Measurements from ENCODE around the gene MAB21L1.
A peak's percentile ranks its signal among the peaks of the same experiment; 100 is the strongest.

Gene MAB21L1

DNA sequence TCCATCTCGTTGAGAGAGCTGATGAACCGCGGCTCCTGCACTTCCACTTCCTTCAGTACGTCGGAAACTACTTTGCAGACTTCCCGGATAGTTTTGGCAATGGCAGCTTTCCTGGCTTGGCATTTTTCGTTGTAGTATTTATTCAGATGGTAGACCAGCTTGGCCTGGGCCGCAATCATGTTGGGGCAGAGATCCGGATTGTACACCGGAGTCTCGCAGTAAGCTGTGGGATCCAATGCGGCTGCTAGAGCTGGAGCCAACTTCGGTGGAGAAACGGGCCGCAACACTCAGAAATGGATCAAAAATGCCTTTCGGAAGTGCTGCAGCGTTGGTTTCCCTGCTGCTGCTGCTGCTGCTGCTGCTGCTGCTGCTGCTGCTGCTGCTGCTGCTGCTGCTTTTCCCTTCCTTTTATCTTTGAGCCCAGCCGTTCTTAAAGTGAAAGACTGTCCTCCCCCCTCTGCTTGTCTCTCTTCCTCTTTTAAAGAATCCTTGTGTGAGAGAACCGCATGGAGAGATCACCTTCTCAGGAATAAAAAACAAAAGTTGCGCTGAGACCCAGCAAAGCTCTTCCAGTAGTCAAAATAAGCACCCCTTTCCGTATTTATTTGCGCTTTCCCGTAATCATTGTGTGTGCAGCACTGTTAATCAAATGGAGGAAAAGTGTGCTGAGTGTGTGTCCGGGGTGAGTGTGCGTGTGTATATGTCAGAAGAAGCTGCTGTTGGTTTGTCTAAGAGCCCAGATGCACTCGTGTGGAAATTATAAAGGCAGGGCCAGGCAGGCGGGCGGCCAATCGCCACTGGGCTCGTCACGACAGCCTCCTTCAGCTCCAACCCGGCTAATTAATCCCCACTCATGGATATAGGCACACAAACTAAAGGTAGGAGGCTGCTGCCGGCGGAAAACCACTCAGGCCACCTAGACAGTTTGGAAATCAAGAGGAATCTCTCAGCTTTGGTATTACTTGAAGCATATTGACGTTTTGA is at the start of gene MAB21L1:
Gene MAB21L1, minus strand, starts transcription at position 730 of the 984 bp plus-strand sequence. Its CDS starts 551 bp downstream, at position 179.
- DNase-seq, result peak; percentile 73

- DNase-seq, result no peak
These were observed 47.7 kb upstream of the MAB21L1 start for GRCh38 chr13:35524171-35524570.

GRCh38 chr13:35518337-35518946 is 42.0 kb upstream of the MAB21L1 start:
- peak; percentile 27 for DNase-seq

DNA sequence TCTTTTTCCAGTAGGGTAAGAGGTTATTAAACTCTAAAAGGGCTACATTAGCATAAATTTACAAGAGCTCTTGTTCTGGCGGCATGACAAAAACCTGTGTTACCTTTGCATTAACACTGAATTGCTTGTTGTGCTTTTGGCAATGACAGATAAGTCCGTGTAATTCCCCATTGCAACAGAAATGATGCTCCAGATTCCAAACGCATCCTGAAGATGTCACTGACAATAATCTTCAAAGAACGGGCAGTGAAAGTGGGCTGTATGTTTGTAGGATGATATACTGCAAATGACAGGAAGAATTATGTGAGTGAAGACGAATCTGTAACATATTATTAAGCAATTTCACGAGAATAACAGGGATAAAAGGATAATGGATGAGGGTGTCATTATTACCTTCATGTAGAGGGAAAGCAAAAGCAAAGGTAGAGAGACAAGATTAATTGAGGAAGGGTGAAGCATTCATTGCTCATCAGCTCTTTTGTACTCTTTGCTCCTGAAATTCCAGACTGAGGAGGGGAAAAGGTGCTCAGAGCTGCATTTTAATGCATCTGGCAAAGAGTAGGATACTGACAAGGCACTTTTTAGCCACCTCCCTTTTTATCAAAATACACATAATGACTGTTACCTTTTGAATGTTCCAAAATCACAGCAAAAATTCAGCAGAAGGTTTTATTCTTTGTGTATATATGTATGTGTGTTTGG is 38.5 kb upstream of the MAB21L1 start:
- no peak for DNase-seq

DNA sequence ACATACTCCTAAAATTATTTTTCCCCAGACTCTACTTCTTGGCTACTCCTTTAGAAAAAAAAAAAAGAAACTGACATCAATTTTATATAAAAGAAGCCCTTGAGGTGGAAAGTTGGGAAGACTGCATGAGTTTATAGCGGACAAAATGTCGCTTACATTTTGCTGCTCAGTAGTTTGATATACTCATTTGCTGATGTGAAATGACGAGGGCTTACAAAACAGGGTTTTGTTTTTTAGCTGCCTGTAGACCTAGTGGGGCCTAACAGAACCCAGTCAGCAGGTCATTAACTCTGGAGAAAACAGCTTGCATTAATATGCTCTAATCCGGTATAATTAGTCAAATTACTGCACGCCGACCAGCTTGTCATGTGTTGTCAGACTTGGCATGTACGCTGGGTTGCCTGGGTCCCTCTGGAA is 37.6 kb upstream of the MAB21L1 start:
- no peak for DNase-seq

DNA sequence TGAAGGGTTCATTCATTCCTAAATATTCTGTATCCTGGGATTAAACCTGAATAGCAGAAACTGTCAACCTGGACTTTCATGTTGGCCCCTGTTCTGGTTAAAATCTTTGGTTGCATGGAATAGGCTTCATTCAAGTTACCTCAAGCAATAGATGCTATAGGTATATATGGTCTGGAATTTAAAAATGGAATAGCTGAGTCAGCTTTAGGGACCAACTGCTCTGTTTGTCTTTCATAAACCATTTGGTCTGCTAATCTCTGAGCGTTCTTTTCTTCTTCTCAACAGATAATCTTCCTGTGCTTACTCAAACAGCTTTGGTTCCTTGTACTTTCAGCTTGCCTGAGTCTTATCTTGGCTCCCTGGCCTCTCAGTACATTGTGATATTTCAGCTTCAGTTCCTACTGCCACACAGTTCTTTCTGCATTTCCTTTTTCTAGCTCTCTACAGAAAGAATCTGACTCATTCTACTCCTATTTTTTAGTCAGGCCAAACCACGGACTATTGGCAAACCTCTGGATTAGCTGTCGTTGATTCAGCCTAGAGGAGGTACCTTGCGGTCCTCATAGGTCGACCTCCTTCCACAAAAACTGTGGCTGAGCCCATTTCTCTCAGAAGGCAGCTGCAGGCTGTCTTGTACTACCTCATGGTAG is 35.9 kb upstream of the MAB21L1 start:
- DNase-seq, result peak; percentile 92

DNA sequence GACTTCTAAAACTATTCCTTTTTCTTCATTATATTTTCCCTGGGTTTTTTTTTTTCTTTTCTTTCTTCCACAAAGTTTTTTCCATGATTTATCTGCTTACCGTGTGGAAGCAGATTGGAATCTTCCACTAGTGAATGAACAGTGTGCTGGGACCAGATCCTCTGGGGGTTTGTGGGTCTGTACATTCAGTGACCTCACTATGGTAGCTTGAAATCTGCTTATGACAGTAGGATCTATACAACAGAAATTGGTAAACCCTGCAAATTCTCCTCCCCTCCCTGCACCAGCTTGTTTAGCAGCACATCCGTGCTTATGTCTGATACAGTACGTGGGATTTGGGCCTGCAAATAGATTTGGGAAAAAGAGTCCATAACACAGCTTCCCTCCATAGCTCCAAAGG is 26.0 kb upstream of the MAB21L1 start:
- DNase-seq, result no peak

DNA sequence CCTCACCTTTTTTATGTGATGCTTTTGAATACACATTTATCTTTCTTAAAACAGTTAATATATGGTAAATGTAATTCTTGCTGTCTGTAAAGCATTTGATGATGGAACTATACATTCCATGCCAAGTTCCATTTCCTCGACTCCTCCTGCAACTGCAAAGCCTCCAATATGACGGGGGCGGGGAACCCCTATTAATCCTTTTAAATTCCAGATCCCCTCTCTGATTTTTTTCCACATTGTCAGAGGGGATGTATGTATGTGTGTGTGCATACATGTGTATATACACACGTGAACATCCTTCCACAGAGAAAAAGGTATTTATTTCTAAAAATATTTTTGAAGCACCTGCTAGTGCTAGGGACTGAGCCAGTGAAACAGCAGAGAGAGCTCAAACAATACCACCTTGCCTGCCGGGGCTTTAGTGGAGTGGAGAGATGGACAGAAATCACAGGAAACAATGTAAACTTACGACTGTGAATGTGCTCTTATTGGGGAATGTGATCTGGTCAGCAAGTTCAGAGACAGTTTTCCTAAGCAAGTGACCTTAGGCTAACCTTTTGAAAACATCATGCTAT is 25.3 kb upstream of the MAB21L1 start:
- DNase-seq, result no peak

- DNase-seq, result no peak
These were observed 23.7 kb upstream of the MAB21L1 start for GRCh38 chr13:35500144-35500543.

DNA sequence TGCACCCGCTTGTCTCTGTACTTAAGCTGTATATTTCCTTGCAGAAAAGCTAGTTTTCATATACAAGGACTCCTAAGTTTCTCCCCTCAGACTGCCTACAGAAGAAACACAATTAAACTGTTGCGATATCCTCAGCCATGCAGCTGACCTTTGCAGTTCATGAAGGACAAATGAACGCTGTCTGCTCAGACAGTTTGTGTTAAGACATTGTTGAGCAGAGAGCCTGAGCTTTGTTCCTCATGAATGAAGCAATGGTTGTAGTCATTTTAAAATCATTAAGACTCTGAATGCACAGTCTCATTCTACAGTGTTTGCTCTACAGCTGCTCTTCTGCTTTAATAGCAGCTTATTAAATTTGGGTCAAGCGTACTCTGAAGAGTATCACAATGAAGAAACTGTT is 23.2 kb upstream of the MAB21L1 start:
- no peak for DNase-seq

DNA sequence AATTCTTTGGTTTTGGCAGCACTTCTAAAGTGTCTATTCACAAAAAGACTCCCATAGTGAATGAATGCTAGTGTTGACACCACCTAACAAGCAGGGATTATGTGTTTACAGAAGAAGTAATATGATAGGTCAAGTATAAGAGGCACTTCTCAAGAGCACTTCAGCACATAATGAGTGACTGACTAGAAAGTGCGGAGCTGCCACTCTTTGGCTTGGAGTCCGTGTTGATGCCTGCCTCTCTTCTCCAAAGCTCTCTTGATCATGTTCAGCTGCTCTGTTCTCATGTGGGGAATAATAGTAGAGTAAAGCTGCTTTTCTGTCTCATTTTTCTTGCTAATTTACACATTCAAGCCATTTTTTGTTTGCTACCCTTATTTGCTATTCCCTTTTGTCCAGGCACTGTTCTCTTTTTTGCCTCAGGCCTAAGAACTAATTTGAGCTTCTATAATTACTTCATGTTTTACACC is 22.7 kb upstream of the MAB21L1 start:
- DNase-seq, result no peak

- DNase-seq, result no peak
These were observed 21.7 kb upstream of the MAB21L1 start for GRCh38 chr13:35498231-35498630.

DNA sequence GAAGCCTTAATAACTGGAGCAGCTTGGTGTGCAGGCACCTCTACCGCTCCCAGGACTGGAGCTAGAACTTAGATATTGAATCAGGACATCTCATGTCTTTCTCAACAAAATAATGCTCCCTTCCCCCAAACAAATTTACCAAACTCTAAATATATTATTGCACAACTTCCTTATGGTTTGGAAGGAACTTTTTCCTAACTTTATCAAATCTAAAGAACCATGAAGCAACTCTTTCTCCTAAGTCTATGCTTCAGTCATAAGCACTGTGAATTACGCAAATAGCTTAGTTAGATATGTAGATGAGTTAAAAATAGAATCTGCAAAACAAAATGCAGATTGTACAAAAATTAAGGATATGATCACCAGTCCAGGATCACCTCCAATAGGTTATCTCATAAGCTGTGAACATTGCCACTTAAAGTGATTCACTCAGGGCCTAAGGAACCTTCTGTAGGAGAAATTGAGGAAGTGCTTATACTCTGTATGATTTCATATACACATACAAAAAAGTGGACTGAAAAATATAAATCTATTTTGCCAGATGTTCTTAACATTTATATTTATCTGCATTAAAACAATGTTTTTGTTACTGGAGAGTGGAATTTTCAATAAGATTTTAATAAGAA is 20.4 kb upstream of the MAB21L1 start:
- no peak for DNase-seq

DNA sequence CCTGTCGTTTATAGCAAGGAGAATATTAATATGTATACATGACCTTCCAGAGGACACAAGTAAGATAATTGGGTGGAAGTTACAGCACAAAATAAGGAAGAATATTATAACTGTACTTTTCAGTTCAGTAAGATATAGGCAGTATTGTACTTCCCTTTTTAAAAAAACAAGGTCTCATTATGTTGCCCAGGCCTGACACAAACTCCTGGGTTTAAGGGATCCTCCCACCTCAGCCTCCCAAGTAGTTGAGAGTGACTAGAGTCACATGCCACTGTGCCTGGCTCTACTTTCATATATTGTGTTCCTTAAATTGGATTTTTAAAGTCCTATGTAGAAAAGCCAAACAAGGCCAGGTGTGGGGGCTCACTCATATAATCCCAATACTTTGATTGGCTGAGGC is 19.5 kb upstream of the MAB21L1 start:
- no peak for DNase-seq

DNA sequence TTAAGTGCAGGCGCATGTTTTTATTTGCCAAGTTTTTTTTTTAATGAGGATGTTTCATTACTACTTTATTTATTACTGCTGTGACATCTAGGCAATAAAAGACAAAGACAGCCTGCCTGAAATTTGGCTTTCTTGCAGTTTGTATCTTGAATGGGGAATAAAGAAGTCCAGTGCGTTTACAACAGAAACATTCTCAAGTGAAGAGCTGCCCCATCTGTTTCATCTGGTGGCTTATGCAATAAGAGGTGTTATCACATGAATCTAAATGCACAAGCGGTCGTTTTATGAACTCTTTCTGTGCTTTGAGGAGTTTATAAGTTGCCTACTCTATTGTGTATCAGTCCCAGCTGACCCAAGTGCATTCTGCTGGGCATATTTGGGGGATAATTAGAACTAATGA is 12.6 kb upstream of the MAB21L1 start:
- DNase-seq, result no peak

DNA sequence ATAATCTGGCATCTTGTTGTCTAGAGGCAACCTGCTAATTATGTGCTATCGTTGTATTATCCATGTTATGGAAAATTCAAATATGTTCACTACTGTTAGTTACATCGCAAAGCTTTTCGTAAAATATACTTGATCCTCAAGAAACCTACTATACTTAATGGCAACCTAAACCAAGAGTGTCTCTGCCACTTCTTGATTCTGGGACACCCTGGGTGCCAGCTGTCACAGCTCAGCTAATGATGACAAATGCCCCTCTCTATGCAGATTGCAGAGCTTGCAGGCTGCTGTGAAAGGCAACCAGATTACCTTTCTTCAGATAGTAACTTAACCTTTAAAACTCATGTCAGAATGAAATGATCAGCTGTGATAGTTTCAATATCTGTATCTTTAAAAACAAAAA is 8.9 kb upstream of the MAB21L1 start:
- no peak for DNase-seq

GRCh38 chr13:35484384-35484783 is 7.9 kb upstream of the MAB21L1 start:
- DNase-seq, result no peak

GRCh38 chr13:35483761-35484160 is 7.3 kb upstream of the MAB21L1 start:
- DNase-seq, result no peak

DNA sequence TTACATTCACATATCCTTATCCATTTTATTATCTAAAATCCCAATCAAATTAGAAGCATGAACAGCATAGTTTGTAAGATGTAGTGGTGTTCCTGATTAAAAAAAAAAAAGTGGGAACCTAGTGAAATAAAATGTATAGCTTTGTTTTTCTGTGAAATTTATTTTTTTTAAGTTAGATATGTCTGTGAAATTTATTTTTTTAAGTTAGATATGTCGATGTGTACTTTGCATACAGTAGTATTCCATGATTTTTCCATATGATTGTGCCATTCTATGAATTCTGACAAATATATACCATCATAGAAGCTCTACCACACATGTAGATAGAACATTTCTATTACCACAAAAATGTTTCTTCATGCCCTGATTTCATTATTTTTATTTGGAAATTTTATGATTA is 6.0 kb upstream of the MAB21L1 start:
- DNase-seq, result no peak

GRCh38 chr13:35481777-35482176 is 5.3 kb upstream of the MAB21L1 start:
- DNase-seq, result no peak

- DNase-seq, result no peak
These were observed 3.9 kb upstream of the MAB21L1 start for GRCh38 chr13:35480346-35480745.

GRCh38 chr13:35479706-35480105 is 3.2 kb upstream of the MAB21L1 start:
- peak; percentile 18 for DNase-seq

Measured in fibroblast of skin of right biceps (primary cell).